ENCODE measurements around the gene APCDD1L.
A peak's percentile ranks its signal among the peaks of the same experiment; 100 is the strongest.

APCDD1L gene

GRCh38 chr20:58483470-58483869 lies 31.7 kb downstream of the APCDD1L start:
- DNase-seq = no peak

DNA sequence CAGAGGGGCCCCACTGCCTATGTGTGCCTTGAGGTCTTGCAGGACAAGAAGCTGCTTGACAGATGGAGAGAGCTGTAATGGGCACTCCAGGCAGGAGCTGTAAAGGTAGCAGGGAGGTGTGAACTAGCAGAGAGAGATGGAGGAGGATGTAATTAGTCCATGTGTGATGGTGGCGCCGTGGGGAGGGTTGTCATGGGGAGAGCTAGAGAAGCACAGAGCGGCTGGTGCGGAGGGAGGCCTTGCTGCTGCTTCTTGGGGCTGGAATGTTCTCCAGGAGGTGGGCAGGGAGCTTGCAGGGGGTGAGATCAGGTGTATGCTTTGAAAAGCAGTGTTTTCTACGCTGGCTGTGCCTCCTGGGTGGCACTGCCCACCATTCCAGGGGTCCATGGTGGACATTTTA lies 32.1 kb downstream of the APCDD1L start:
- DNase-seq = no peak

- no peak for DNase-seq
Measured at GRCh38 chr20:58482416-58482815, 32.8 kb downstream of the APCDD1L start.

DNA sequence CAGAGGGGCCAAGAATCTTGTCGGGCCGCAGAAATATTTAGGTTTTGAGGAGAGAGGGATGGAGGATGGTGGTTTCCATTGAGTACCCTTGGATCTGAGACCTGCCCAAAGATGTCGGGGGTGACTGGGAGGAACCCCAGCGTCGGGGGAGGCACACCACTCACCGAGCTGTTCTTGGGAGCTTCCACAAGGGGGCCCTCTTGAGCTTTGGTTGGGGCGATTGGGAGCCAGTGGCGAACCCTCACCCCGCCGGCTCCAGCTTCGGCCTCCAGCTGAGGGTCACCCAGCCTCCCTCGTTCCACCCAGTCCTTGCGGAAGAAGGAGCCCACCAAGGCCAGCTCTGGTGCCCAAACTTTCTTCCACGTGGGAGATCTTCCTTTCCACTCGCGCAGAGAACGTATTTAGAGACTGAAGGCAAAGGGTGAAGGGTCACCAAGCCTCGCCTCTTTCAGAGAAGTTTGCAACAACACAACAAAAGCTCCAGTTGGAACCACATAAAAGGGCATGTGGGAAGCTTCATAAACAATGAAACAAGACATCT lies 33.6 kb downstream of the APCDD1L start:
- peak; percentile 8 to 13 for DNase-seq

DNA sequence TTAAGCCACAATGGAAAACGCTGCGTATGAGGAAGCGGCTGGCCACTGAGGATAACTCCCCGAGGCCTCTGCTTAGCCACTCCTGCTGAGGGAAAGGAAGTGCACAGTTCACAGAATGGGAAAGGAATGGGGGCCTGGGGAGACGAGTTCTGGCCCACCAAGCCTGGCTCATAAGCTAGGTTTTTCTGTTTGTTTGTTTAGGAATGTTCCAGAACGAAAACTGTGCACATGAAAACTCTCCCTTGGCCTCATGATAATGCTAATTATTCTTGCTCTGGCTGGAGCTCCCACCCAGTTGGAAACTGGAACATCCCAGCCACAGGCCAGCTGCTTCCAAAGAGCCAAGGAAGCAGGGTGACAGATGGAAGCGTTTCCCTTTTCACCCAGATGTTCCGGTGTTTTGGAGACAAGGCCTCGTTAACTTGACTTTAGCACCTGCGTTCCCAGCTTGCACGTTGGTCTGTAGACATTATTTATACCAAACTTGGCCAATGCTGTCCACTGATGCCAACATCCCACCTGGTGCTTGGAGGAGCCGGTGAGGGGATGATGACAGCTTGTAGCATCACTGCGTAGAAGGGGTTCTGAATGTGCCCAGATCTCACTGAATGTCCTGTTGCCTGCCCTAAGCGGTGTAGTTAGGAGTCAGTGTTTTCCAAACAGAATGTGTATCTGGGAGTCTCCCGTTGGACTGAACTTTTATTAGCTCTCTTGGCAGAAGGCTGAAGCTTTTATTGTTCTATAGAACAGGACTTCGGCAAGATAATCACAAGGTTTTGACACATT lies 34.5 kb downstream of the APCDD1L start:
- no peak for DNase-seq

- no peak for DNase-seq
Measured at GRCh38 chr20:58479726-58480440, 35.3 kb downstream of the APCDD1L start.

DNA sequence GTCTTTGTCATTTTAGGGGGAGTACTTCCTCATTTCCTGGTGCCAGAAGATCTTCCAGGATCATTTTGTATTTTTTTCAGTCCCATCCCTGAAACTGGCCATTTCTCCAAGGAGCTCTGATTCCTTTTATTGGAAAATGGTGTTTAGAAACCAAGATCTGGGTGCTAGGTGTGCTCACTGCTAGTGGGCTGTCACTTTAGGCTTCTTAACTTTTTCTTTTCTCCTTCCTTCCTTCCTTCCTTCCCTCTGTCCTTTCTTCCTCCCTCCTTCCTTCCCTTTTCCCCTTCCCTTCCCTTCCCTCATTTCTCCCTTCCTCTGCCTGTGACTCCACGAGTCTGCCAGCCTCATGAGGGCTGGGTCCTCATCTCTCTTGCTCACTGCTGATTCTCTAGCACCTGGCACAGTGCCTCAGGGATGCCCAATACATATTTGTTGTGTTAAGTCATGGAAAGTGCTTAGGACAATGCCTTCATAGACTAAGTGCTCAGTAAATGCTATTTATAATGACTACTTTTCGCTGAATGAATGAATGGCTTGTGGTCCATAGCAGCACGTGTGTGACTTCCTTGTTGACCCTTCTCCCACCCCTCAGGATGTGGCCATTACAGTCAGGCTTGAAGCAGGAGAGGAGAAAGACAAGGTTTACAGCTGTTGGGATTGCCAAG lies 36.9 kb downstream of the APCDD1L start:
- DNase-seq = no peak

- no peak for DNase-seq
Measured at GRCh38 chr20:58475466-58475865, 39.7 kb downstream of the APCDD1L start.

- no peak for DNase-seq
Measured at GRCh38 chr20:58473453-58474425, 41.5 kb downstream of the APCDD1L start.

GRCh38 chr20:58472273-58473018 lies 42.8 kb downstream of the APCDD1L start:
- DNase-seq = no peak

DNA sequence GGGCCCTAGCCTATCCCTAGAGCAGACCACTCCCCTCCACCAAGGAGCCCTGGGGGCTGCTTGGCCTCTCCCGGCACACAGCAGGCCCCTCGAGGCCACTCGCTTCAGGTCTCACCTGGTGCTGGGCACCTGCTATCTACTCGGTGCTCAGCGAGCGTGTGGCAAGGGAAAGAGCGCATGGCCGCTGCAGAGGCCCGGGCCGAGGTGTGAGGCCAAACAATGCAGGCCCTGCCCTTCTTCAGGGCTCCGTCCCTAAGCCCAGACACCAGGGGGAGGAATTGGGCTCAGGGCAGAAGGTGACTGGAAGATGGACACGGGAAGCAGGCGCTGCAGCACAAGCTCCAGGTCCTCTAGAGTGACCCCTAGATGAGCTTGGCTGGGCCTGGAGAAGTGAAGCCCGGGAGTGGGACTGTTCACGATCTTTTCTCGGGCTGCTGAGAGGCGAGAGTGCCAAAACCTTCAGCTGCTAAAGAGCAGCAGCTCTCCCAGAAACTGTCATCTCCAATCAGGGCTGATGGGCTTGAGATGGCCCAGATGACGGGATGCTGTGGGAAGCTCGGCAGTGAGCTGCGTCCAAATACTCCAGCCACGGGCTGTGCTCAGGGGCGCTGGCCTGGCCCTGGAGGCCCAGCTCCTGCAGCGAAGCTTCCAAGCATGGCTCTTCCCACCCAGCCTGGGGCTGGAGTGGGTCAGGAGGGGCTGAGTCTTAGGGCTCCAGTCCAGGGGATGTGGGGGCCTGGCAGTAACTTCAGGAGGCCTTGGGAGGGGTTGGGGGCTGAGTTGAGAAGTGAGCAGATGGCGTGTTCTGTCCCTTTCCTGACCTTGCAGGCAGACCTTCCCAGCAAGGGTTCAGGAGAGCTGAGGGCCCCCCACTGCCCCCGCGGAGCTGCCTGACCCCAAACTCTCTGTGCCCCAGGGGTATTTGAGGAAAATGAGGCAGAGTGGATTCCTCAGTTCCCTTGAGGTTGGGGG lies 43.7 kb downstream of the APCDD1L start:
- DNase-seq = no peak

- no peak for DNase-seq
Measured at GRCh38 chr20:58470336-58471192, 44.6 kb downstream of the APCDD1L start.

- no peak for DNase-seq
Measured at GRCh38 chr20:58469616-58470015, 45.6 kb downstream of the APCDD1L start.

DNA sequence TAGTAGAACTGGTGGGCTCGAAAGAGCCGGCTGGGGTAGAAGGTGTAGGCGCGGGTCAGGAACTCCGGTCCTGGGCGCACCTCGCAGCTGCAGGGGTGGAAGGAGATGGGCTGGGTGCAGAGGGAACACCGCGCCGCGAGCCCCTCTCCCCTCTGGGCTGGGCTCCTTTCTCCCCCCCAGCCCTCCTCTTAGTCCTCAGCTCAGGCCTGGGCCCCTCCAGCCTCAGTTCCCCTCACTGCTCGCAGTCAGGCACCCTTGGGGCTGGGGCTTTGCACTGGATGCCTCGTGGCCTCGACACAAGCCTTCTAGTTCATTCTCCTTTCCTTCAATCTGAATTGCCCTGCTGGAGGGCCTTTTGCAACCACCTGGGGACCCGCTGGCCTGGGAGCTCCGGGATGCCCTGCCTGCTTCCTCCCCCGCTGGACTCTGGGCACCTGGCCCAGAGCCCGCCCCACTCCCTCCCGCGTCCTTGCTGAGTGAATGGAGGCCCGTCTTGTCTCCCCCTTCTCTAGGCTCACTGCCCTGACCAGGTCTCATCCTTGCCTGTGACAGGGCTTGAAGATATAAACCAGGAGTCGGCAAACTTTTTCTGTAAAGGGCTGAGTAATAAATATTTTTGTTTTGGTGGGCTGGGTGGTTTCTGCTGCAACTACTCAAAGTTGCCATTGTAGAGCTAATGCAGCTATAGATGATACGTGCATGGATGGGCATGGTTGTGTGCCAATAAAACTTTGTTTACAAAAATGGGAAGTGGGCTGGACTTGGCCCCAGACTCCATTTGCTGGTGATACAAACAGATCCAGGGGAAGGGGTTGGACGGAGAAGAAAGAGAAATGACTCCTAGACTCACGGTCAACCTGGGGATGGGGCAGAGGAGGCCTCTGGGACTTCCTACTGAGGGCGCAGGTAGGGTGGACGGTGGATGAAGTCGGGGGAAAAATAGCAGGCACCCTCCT lies 47.3 kb downstream of the APCDD1L start:
- no peak for DNase-seq

- DNase-seq = no peak
Measured at GRCh38 chr20:58466729-58467571, 48.2 kb downstream of the APCDD1L start.

DNA sequence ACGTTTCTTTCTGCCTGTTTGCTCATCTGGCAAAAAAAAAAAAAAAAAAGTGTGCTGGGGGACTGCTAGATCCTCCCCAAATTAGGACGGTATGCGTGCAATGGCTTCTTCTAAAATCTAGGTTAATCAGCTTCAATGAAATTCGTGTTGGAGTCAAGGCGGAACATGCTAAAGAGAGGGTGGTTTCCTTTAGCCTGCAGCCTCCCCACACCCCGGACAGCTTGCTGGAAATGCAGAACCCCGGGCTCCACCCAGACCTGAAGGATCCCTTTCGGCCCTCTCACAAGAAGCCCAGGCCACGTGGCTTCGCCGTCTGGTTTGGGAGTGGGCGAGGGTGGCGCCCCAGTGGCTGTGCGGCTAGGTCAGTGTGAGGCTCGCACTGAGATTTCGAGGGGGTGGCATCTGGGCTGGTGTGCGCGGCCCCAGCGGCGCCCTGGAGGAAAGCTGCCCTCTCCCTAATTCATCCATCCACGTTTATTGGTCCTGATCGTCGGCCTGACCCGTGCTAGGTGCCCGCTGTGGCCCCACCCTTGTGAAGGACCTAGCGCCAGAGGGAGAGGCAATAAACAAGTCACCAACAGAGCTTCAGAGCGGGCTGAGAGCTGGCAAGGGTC lies 49.0 kb downstream of the APCDD1L start:
- DNase-seq = no peak

- no peak for DNase-seq
Measured at GRCh38 chr20:58464838-58465237, 50.4 kb downstream of the APCDD1L start.

Measured in AML-193 (cell line).